C4-2B (cell line): Measurements from ENCODE around the gene DUS2.

ENCODE experiments used
- CTCF ChIP-seq: fragments of 450-650 bp; conservative IDR thresholded peaks from 2 replicates; pipeline ENCODE4 v1.5.1; 2017; ENCODE audit warnings: mild to moderate bottlenecking
- ZFX ChIP-seq: fragments of 450-650 bp; IDR thresholded peaks from 2 replicates; pipeline ENCODE4 v1.6.1; 2017

DNA sequence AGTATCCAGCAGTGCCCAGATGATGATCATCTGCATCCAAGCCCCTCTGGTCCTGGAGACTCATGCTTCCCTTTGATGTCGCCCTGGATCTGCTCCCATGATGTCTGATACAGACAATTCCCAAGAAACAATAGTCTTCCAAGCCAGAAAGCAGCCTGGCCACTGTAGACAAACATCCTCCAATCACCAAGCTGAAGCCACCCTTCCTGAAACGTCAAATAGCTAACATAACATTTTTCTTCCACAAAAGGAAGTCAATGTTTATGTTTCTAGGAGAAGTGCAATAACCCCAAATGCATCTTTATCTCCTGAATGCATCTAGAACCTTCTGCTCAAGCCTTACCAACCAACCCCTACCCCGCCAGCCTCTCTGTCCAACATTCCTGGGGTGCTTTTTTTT lies 22.6 kb upstream of the DUS2 start:
- TF ChIP-seq CTCF (no peak), ZFX (no peak)
